KMS-11 (cell line): ENCODE results near the gene UGT1A8.

Experiments used
- H2AFZ ChIP-seq: fragments of 200-600 bp; sonication (generic); 2 replicates; pipeline ENCODE4 v1.6.1; 2016; ENCODE audit warnings: antibody characterized with exemption, mixed run types, low read depth
- H3K27ac ChIP-seq: fragments of 200-600 bp; sonication (generic); 2 replicates; pipeline ENCODE4 v1.6.1; 2016; ENCODE audit warnings: mild to moderate bottlenecking, mixed run types
- H3K27me3 ChIP-seq: fragments of 200-600 bp; sonication (generic); 2 replicates; pipeline ENCODE4 v1.6.1; 2017; ENCODE audit warnings: mild to moderate bottlenecking, low read depth, mixed run types, moderate library complexity; ENCODE audit not compliant: insufficient read depth
- H3K36me3 ChIP-seq: fragments of 200-600 bp; sonication (generic); 2 replicates; pipeline ENCODE4 v1.6.1; 2017; ENCODE audit warnings: mild to moderate bottlenecking, mixed run types; ENCODE audit not compliant: insufficient read depth
- H3K4me1 ChIP-seq: fragments of 200-600 bp; sonication (generic); 2 replicates; pipeline ENCODE4 v1.6.1; 2016; ENCODE audit warnings: mild to moderate bottlenecking, low read depth, mixed run types; ENCODE audit not compliant: poor library complexity, severe bottlenecking
- H3K4me2 ChIP-seq: fragments of 200-600 bp; sonication (generic); 2 replicates; pipeline ENCODE4 v1.7.0; 2016; ENCODE audit warnings: mild to moderate bottlenecking, mixed run types
- H3K4me3 ChIP-seq: fragments of 200-600 bp; sonication (generic); IDR thresholded peaks from 2 replicates; pipeline ENCODE4 v1.6.1; 2017; ENCODE audit warnings: low read depth, low read length, mixed read lengths; ENCODE audit not compliant: insufficient read depth
- H3K79me2 ChIP-seq: fragments of 200-600 bp; sonication (generic); 2 replicates; pipeline ENCODE4 v1.6.1; 2016; ENCODE audit warnings: low read depth, mixed run types; ENCODE audit not compliant: insufficient read depth
- H3K9ac ChIP-seq: fragments of 200-600 bp; sonication (generic); 2 replicates; pipeline ENCODE4 v1.6.1; 2016; ENCODE audit warnings: mild to moderate bottlenecking, mixed run types
- H4K20me1 ChIP-seq: fragments of 200-600 bp; sonication (generic); 2 replicates; pipeline ENCODE4 v1.6.1; 2016; ENCODE audit warnings: mild to moderate bottlenecking, mixed run types; ENCODE audit not compliant: insufficient read depth
- CTCF ChIP-seq: fragments of 200-600 bp; sonication (generic); conservative IDR thresholded peaks from 2 replicates; pipeline ENCODE4 v1.6.1; 2017; ENCODE audit warnings: low read depth, mild to moderate bottlenecking, antibody characterized with exemption, low read length, moderate library complexity, mixed read lengths

UGT1A8 gene

DNA sequence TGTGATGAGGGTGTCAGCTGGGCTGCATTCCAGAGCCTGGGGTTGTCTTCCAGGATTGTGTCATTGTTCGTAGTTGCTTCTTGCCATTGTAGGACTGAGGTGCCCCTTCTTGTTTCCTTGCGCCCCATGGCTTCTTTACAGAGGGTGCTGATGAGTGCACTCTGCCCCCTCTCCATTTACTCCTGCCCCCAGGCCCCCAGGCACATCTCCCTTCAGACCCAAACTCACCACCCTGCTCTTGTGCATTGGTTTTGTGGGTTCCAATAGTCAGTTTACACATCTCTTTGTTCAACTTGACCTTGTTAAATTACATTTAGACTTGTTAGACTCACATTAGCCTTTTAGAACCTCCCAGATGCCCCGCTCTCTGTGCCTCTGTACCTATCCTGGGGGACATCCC, 203.8 kb downstream of the UGT1A8 start:
- Histone ChIP-seq H3K27me3 (no peaks in the 10 kb centered on the region), H3K4me1 (no peaks in the 10 kb centered on the region), H3K36me3 (no peaks in the 10 kb centered on the region), H3K4me3 (no peak overlapping the region), H3K79me2 (no peaks in the 10 kb centered on the region), H3K27ac (no peak overlapping the region), H4K20me1 (no peaks in the 10 kb centered on the region), H2AFZ (no peak overlapping the region), H3K4me2 (no peak overlapping the region), H3K9ac (no peak overlapping the region)
- no peak for TF ChIP-seq CTCF

GRCh38 chr2:233821709-233822100, 204.3 kb downstream of the UGT1A8 start:
- no peak overlapping the region for H3K4me3 ChIP-seq
- H3K79me2 ChIP-seq, result no peaks in the 10 kb centered on the region
- H2AFZ ChIP-seq, result no peak overlapping the region
- H3K4me2 ChIP-seq, result no peak overlapping the region
- no peaks in the 10 kb centered on the region for H3K27me3 ChIP-seq
- H3K36me3 ChIP-seq, result no peaks in the 10 kb centered on the region
- no peaks in the 10 kb centered on the region for H4K20me1 ChIP-seq
- H3K9ac ChIP-seq, result no peak overlapping the region
- no peaks in the 10 kb centered on the region for H3K4me1 ChIP-seq
- no peak for TF ChIP-seq CTCF
- H3K27ac ChIP-seq, result no peak overlapping the region

GRCh38 chr2:233822101-233822771, 204.8 kb downstream of the UGT1A8 start:
- Histone ChIP-seq H3K36me3 (no peaks in the 10 kb centered on the region), H2AFZ (no peak overlapping the region), H4K20me1 (no peaks in the 10 kb centered on the region), H3K79me2 (no peaks in the 10 kb centered on the region), H3K27ac (no peak overlapping the region), H3K4me2 (no peak overlapping the region), H3K4me3 (no peak overlapping the region), H3K27me3 (no peaks in the 10 kb centered on the region), H3K9ac (no peak overlapping the region), H3K4me1 (no peaks in the 10 kb centered on the region)
- no peak for TF ChIP-seq CTCF
